ENCODE measurements around the gene MRPS17.

GRCh38 chr7:55963584-55964168 is 12.0 kb downstream of the MRPS17 start:
- TF ChIP-seq, protein P1, sequence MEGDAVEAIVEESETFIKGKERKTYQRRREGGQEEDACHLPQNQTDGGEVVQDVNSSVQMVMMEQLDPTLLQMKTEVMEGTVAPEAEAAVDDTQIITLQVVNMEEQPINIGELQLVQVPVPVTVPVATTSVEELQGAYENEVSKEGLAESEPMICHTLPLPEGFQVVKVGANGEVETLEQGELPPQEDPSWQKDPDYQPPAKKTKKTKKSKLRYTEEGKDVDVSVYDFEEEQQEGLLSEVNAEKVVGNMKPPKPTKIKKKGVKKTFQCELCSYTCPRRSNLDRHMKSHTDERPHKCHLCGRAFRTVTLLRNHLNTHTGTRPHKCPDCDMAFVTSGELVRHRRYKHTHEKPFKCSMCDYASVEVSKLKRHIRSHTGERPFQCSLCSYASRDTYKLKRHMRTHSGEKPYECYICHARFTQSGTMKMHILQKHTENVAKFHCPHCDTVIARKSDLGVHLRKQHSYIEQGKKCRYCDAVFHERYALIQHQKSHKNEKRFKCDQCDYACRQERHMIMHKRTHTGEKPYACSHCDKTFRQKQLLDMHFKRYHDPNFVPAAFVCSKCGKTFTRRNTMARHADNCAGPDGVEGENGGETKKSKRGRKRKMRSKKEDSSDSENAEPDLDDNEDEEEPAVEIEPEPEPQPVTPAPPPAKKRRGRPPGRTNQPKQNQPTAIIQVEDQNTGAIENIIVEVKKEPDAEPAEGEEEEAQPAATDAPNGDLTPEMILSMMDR (conservative IDR thresholded peaks at IDR 0.05 in 1 of 2, IDR thresholded peaks at IDR 0.05 in 1 of 2; ENCODE audit: low read depth in 1 of 2, low read length in 2 of 2): no peak
- no peak for TF ChIP-seq EZH2 (IDR thresholded peaks at IDR 0.05; ENCODE audit: low read length, missing control alignments)

Data from fibroblast of lung (primary cell).